H9 (cell line): ENCODE results near the gene KCND2. TPM values are rescaled to one million over a fixed set of nuclear protein-coding genes. Genes with fewer than 3 reads are reported as not detected.
A peak's percentile ranks its signal among the peaks of the same experiment; 100 is the strongest.

ENCODE experiments used
- DNase-seq: peaks from one replicate; pipeline ENCODE4 v3.0.0-alpha.2; 2017
- H2AFZ ChIP-seq: one replicate; pipeline ENCODE4 v1.6.1; 2013; ENCODE audit warnings: mild to moderate bottlenecking, low read length, control low read depth, moderate library complexity
- H2AK5ac ChIP-seq: 2 replicates; pipeline ENCODE4 v1.6.1; 2013; ENCODE audit warnings: low read length, control low read depth, mixed read lengths; ENCODE audit not compliant: insufficient read length
- H2BK120ac ChIP-seq: one replicate; pipeline ENCODE4 v1.6.1; 2013; ENCODE audit warnings: low read depth, mild to moderate bottlenecking, low read length, control low read depth, inconsistent platforms; ENCODE audit not compliant: poor library complexity, severe bottlenecking
- H2BK12ac ChIP-seq: 2 replicates; pipeline ENCODE4 v1.6.1; 2013; ENCODE audit warnings: low read length, control low read depth, mixed read lengths, low read depth; ENCODE audit not compliant: insufficient read length
- H2BK15ac ChIP-seq: 2 replicates; pipeline ENCODE4 v1.6.1; 2013; ENCODE audit warnings: low read depth, low read length, control low read depth
- H2BK20ac ChIP-seq: one replicate; pipeline ENCODE4 v1.6.1; 2013; ENCODE audit warnings: low read depth, mild to moderate bottlenecking, low read length, control low read depth, inconsistent platforms; ENCODE audit not compliant: poor library complexity, severe bottlenecking
- H2BK5ac ChIP-seq: 2 replicates; pipeline ENCODE4 v1.6.1; 2013; ENCODE audit warnings: low read length, control low read depth, mixed read lengths; ENCODE audit not compliant: insufficient read length
- H3K14ac ChIP-seq: 2 replicates; pipeline ENCODE4 v1.6.1; 2013; ENCODE audit warnings: low read length, control low read depth; ENCODE audit not compliant: insufficient read depth
- H3K18ac ChIP-seq: 2 replicates; pipeline ENCODE4 v1.6.1; 2013; ENCODE audit warnings: low read depth, mild to moderate bottlenecking, mixed read lengths, low read length, control low read depth; ENCODE audit not compliant: insufficient read length
- H3K23ac ChIP-seq: 2 replicates; pipeline ENCODE4 v1.6.1; 2013; ENCODE audit warnings: low read length, control low read depth, mixed read lengths, low read depth; ENCODE audit not compliant: insufficient read length
- H3K23me2 ChIP-seq: 2 replicates; pipeline ENCODE4 v1.6.1; 2013; ENCODE audit warnings: low read depth, mild to moderate bottlenecking, mixed read lengths, low read length, control low read depth; ENCODE audit not compliant: insufficient read length, poor library complexity, severe bottlenecking
- H3K27ac ChIP-seq: 2 replicates; pipeline ENCODE4 v1.5.1; 2013; ENCODE audit warnings: low read length, control low read depth, mixed read lengths, low read depth; ENCODE audit not compliant: insufficient read length
- H3K27me3 ChIP-seq: 2 replicates; pipeline ENCODE4 v1.6.1; 2013; ENCODE audit warnings: low read length, control low read depth, inconsistent platforms; ENCODE audit not compliant: insufficient read depth
- H3K4ac ChIP-seq: 2 replicates; pipeline ENCODE4 v1.6.1; 2013; ENCODE audit warnings: low read depth, mild to moderate bottlenecking, control low read depth, inconsistent platforms, low read length, moderate library complexity
- H3K4me1 ChIP-seq: 2 replicates; pipeline ENCODE4 v1.6.1; 2013; ENCODE audit warnings: low read length, control low read depth, inconsistent platforms; ENCODE audit not compliant: insufficient read depth
- H3K4me2 ChIP-seq: 2 replicates; pipeline ENCODE4 v1.6.1; 2013; ENCODE audit warnings: low read length, control low read depth, mixed read lengths; ENCODE audit not compliant: insufficient read length, insufficient read depth
- H3K56ac ChIP-seq: 2 replicates; pipeline ENCODE4 v1.6.1; 2013; ENCODE audit warnings: low read depth, mild to moderate bottlenecking, mixed read lengths, low read length, control low read depth; ENCODE audit not compliant: insufficient read length
- H3K79me1 ChIP-seq: 2 replicates; pipeline ENCODE4 v1.6.1; 2013; ENCODE audit warnings: low read depth, mild to moderate bottlenecking, moderate library complexity, low read length, control low read depth, inconsistent platforms; ENCODE audit not compliant: insufficient read depth, poor library complexity, severe bottlenecking
- H3K79me2 ChIP-seq: 2 replicates; pipeline ENCODE4 v1.6.1; 2013; ENCODE audit warnings: low read length, control low read depth, inconsistent platforms; ENCODE audit not compliant: insufficient read depth
- H3K9ac ChIP-seq: 2 replicates; pipeline ENCODE4 v1.6.1; 2013; ENCODE audit warnings: low read length, control low read depth, mixed read lengths; ENCODE audit not compliant: insufficient read length; ENCODE audit errors: extremely low read depth
- H3K9me3 ChIP-seq: one replicate; pipeline ENCODE4 v1.6.1; 2013; ENCODE audit warnings: low read depth, low read length, inconsistent platforms; ENCODE audit not compliant: control insufficient read depth
- H3T11ph ChIP-seq: one replicate; pipeline ENCODE4 v1.6.1; 2013; ENCODE audit warnings: mild to moderate bottlenecking, low read length, control low read depth, inconsistent platforms
- H4K20me1 ChIP-seq: one replicate; pipeline ENCODE4 v1.6.1; 2013; ENCODE audit not compliant: control insufficient read depth, insufficient read length, insufficient read depth
- H4K5ac ChIP-seq: 2 replicates; pipeline ENCODE4 v1.6.1; 2013; ENCODE audit warnings: low read depth, mild to moderate bottlenecking, mixed read lengths, low read length, control low read depth; ENCODE audit not compliant: insufficient read length
- H4K8ac ChIP-seq: replicated peaks from 2 replicates; pipeline ENCODE4 v1.6.1; 2013; ENCODE audit warnings: low read length, control low read depth, mixed read lengths, low read depth; ENCODE audit not compliant: insufficient read length
- H4K91ac ChIP-seq: 2 replicates; pipeline ENCODE4 v1.6.1; 2013; ENCODE audit warnings: low read depth, mild to moderate bottlenecking, moderate library complexity, mixed read lengths, low read length, control low read depth; ENCODE audit not compliant: insufficient read length
- H3K27ac Mint-ChIP-seq, 3 experiments: 2 replicates in 2 of 3; 3 replicates in 1 of 3; pipeline ENCODE4 v1.8.0; 2020 to 2021; ENCODE audit warnings: mixed read lengths in 3 of 3, mild to moderate bottlenecking in 1 of 3, moderate library complexity in 1 of 3
- H3K27me3 Mint-ChIP-seq: 2 replicates; pipeline ENCODE4 v1.8.0; 2021; ENCODE audit warnings: low read depth, mild to moderate bottlenecking, moderate library complexity, mixed read lengths
- H3K36me3 Mint-ChIP-seq, 3 experiments: 2 replicates in 2 of 3; 3 replicates in 1 of 3; pipeline ENCODE4 v1.8.0; 2020 to 2021; ENCODE audit warnings: low read depth in 3 of 3, mixed read lengths in 3 of 3; ENCODE audit not compliant: insufficient read depth in 1 of 3
- H3K4me1 Mint-ChIP-seq, 2 experiments: 2 replicates each; pipeline ENCODE4 v1.8.0; 2020; ENCODE audit warnings: mixed read lengths in 2 of 2
- H3K4me3 Mint-ChIP-seq, 2 experiments: 2 replicates in 1 of 2; 3 replicates in 1 of 2; pipeline ENCODE4 v1.8.0; 2020 to 2021; ENCODE audit warnings: mild to moderate bottlenecking in 2 of 2, mixed read lengths in 2 of 2, moderate library complexity in 1 of 2
- H3K9me3 Mint-ChIP-seq, 2 experiments: 2 replicates in 1 of 2; 3 replicates in 1 of 2; pipeline ENCODE4 v1.8.0; 2020; ENCODE audit warnings: mild to moderate bottlenecking in 2 of 2, mixed read lengths in 2 of 2, moderate library complexity in 1 of 2
- WGBS: extraction: QIAGEN DNeasy Blood & Tissue Kit; methylation state at CpG from one replicate; pipeline ENCODE4 v1.1.7; 2013; ENCODE audit warnings: missing lambda C conversion rate, low lambda C conversion rate, mixed read lengths; ENCODE audit not compliant: insufficient read length; ENCODE audit errors: extremely low coverage; 5-methylcytosine and 5-hydroxymethylcytosine counted together
- total RNA-seq: library from RNA; stranded (reverse); gene quantifications from 2 replicates; pipeline ENCODE4 v1.2.1, GENCODE V29; 2021
- TF ChIP-seq, protein P1 (sequence below): fragments of 200-600 bp; sonication (generic); conservative IDR thresholded peaks from 3 replicates; pipeline ENCODE4 v1.8.0; 2021; ENCODE audit warnings: antibody characterized with exemption, mild to moderate bottlenecking

KCND2 gene
- total RNA-seq, 1 experiment from 2014 or later: 6.4 TPM

DNA sequence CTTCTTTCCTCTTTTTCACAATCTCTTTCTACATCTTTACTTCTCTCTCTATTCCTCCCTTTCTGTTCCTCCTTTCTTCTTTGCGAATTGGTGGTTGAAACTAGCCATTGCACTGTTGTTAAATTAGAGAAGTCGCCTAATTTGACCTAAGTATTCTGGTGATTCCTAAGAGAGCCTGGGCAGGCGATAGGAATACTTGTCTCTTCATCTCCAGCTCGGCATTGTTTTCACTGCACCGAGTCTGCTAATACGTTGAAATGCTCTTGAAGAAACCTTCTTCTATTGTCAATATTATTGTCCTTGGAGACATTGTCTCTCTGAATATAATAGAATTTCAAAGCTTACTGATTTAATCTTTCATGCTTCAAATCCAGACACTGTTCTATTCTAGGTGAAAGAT is 31.7 kb downstream of the KCND2 start:
- no peak overlapping the region for H3K14ac ChIP-seq
- no peaks in the 10 kb centered on the region for H4K20me1 ChIP-seq
- Mint-ChIP-seq H3K27me3 (no peaks in the 10 kb centered on the region), H3K9me3 (no peaks in the 10 kb centered on the region; a peak in 1 of 5 replicates), H3K36me3 (no peaks in the 10 kb centered on the region), H3K4me1 (peaks cover 16 to 17% of the 10 kb centered on the region in 2 experiments), H3K27ac (peak overlapping the region in 2 of 3 experiments; percentile 11 to 17; a peak in 2 of 7 replicates), H3K4me3 (no peak overlapping the region)
- H3K9me3 ChIP-seq: no peaks in the 10 kb centered on the region
- no peak overlapping the region for H3K27ac ChIP-seq
- H4K91ac ChIP-seq: no peak overlapping the region
- no peak overlapping the region for H3K56ac ChIP-seq
- no peak overlapping the region for H3K4me2 ChIP-seq
- no peak for DNase-seq
- H2BK5ac ChIP-seq: no peak overlapping the region
- H3K79me2 ChIP-seq: no peaks in the 10 kb centered on the region
- no peaks in the 10 kb centered on the region for H3K27me3 ChIP-seq
- H4K8ac ChIP-seq: no peak overlapping the region
- no peak overlapping the region for H2BK20ac ChIP-seq
- no peaks in the 10 kb centered on the region for H3K79me1 ChIP-seq
- no peak overlapping the region for H2AK5ac ChIP-seq
- H3K4me1 ChIP-seq: peaks cover 4% of the 10 kb centered on the region; the same call in 1 of the 2 replicates
- no peak overlapping the region for H2BK12ac ChIP-seq
- H2BK15ac ChIP-seq: no peak overlapping the region
- TF ChIP-seq, protein P1, sequence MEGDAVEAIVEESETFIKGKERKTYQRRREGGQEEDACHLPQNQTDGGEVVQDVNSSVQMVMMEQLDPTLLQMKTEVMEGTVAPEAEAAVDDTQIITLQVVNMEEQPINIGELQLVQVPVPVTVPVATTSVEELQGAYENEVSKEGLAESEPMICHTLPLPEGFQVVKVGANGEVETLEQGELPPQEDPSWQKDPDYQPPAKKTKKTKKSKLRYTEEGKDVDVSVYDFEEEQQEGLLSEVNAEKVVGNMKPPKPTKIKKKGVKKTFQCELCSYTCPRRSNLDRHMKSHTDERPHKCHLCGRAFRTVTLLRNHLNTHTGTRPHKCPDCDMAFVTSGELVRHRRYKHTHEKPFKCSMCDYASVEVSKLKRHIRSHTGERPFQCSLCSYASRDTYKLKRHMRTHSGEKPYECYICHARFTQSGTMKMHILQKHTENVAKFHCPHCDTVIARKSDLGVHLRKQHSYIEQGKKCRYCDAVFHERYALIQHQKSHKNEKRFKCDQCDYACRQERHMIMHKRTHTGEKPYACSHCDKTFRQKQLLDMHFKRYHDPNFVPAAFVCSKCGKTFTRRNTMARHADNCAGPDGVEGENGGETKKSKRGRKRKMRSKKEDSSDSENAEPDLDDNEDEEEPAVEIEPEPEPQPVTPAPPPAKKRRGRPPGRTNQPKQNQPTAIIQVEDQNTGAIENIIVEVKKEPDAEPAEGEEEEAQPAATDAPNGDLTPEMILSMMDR: no peak
- H2BK120ac ChIP-seq: no peak overlapping the region
- WGBS: no CpG with 5 or more reads among the region's 6 CpGs
- no peak overlapping the region for H3K23ac ChIP-seq
- no peak overlapping the region for H3K18ac ChIP-seq
- H3K23me2 ChIP-seq: no peaks in the 10 kb centered on the region
- no peak overlapping the region for H3K9ac ChIP-seq
- no peak overlapping the region for H2AFZ ChIP-seq
- H3K4ac ChIP-seq: no peak overlapping the region
- H4K5ac ChIP-seq: no peak overlapping the region
- H3T11ph ChIP-seq: no peak overlapping the region
